Endothelial cell of umbilical vein (primary cell): ENCODE measurements around the gene PLA2G5. TPM values are rescaled to one million over a fixed set of nuclear protein-coding genes. Genes with fewer than 3 reads are reported as not detected.

ENCODE experiments used
- BruUV-seq: library from RNA; stranded (reverse); fragments of 400-500 nt; replicated peaks from 2 replicates; lab custom pipeline; 2021; lab: Mats Ljungman, UMichigan
- CTCF ChIA-PET: fragments of 300-600, 350-600 bp; sonication (Branson Sonifier 250); formaldehyde crosslinking; loops from one replicate; lab custom pipeline; 2021; ENCODE audit warnings: antibody characterized with exemption, inconsistent platforms; lab: Charles Lee
- POLR2A ChIA-PET: fragments of 300-600, 350-600 bp; sonication (Branson Sonifier 250); formaldehyde crosslinking; loops from one replicate; lab custom pipeline; 2021; ENCODE audit warnings: antibody characterized with exemption, inconsistent platforms; lab: Charles Lee
- DNase-seq: peaks from one replicate; pipeline ENCODE4 v3.0.0-alpha.2; 2011; ENCODE audit warnings: low read depth, low spot score
- FAIRE-seq: peaks from 2 replicates; lab custom pipeline; 2011; peaks lifted over from hg19 to GRCh38; lab: Jason Lieb, UNC
- H2AFZ ChIP-seq: 2 replicates; pipeline ENCODE4 v1.6.0; 2012; ENCODE audit warnings: low read depth, low read length, control low read depth, inconsistent platforms
- H3K27ac ChIP-seq: 2 replicates; pipeline ENCODE4 v1.5.1; 2011; ENCODE audit warnings: low read depth, mild to moderate bottlenecking, control low read depth, low read length, moderate library complexity; ENCODE audit not compliant: insufficient read depth
- H3K27me3 ChIP-seq, 2 experiments: 2 replicates each; pipeline versions ENCODE4 v1.6.0 to v1.6.1; 2011; ENCODE audit warnings: low read length in 2 of 2, mixed read lengths in 1 of 2; ENCODE audit not compliant: control insufficient read depth in 2 of 2, insufficient read depth in 2 of 2
- H3K36me3 ChIP-seq, 2 experiments: 2 replicates in 1 of 2; 3 replicates in 1 of 2; pipeline ENCODE4 v1.5.1; 2011; ENCODE audit warnings: low read length in 2 of 2, mild to moderate bottlenecking in 1 of 2, moderate library complexity in 1 of 2; ENCODE audit not compliant: control insufficient read depth in 2 of 2, insufficient read depth in 2 of 2; ENCODE audit errors: extremely low read depth in 1 of 2
- H3K4me1 ChIP-seq: 3 replicates; pipeline ENCODE4 v1.5.1; 2011; ENCODE audit warnings: mild to moderate bottlenecking, low read length; ENCODE audit not compliant: control insufficient read depth, insufficient read depth; ENCODE audit errors: extremely low read depth
- H3K4me2 ChIP-seq: 2 replicates; pipeline ENCODE4 v1.6.1; 2011; ENCODE audit warnings: low read length, control low read depth, mixed read lengths; ENCODE audit not compliant: insufficient read depth
- H3K4me3 ChIP-seq, 3 experiments: fragments of 200-600 bp in 1 of 3; sonication (generic), shearing (Covaris generic) in 1 of 3; replicated peaks in 1 of 3; 2 replicates each; pipeline ENCODE4 v1.5.1; 2011 to 2016; ENCODE audit warnings: control low read depth in 3 of 3, low read length in 3 of 3, mild to moderate bottlenecking in 2 of 3, inconsistent platforms in 1 of 3, low read depth in 1 of 3, moderate library complexity in 1 of 3; ENCODE audit not compliant: insufficient read depth in 1 of 3
- H3K79me2 ChIP-seq: 2 replicates; pipeline ENCODE4 v1.6.0; 2012; ENCODE audit warnings: low read length, inconsistent platforms; ENCODE audit not compliant: control insufficient read depth, insufficient read depth
- H3K9ac ChIP-seq: replicated peaks from 2 replicates; pipeline ENCODE3; 2011; ENCODE audit warnings: low read length, control low read depth; ENCODE audit not compliant: insufficient read depth; ENCODE audit errors: extremely low read depth
- H3K9me1 ChIP-seq: replicated peaks from 3 replicates; pipeline ENCODE4 v1.6.0; 2011; ENCODE audit warnings: mild to moderate bottlenecking, low read length; ENCODE audit not compliant: control insufficient read depth, insufficient read depth; ENCODE audit errors: extremely low read depth
- H3K9me3 ChIP-seq: replicated peaks from 2 replicates; pipeline ENCODE4 v1.5.1; 2012; ENCODE audit warnings: low read length, inconsistent platforms; ENCODE audit not compliant: control insufficient read depth, insufficient read depth
- H4K20me1 ChIP-seq: replicated peaks from 2 replicates; pipeline ENCODE3; 2011; ENCODE audit warnings: mild to moderate bottlenecking, low read length; ENCODE audit not compliant: control insufficient read depth, insufficient read depth; ENCODE audit errors: extremely low read depth
- CTCF ChIP-seq, 2 donors: IDR thresholded peaks; 1 replicate in 1 of 2; 2 replicates in 1 of 2; pipeline ENCODE4 v1.5.1; 2011; ENCODE audit warnings: low read length in 2 of 2, mild to moderate bottlenecking in 2 of 2, moderate library complexity in 2 of 2, control low read depth in 1 of 2, inconsistent platforms in 1 of 2, low read depth in 1 of 2; ENCODE audit not compliant: insufficient read depth in 1 of 2; ENCODE audit errors: extremely low read depth in 1 of 2
- EZH2 ChIP-seq: IDR thresholded peaks from 2 replicates; pipeline ENCODE4 v1.6.1; 2012; ENCODE audit warnings: borderline replicate concordance, low read depth, mild to moderate bottlenecking, moderate library complexity, low read length, inconsistent platforms; ENCODE audit not compliant: severe bottlenecking
- FOS ChIP-seq: IDR thresholded peaks from 2 replicates; pipeline ENCODE4 v1.6.1; 2011; ENCODE audit warnings: mild to moderate bottlenecking, low read length, moderate library complexity, borderline replicate concordance; ENCODE audit not compliant: insufficient read depth
- GATA2 ChIP-seq: IDR thresholded peaks from 2 replicates; pipeline ENCODE4 v1.7.0; 2011; ENCODE audit warnings: low read depth, mild to moderate bottlenecking, moderate library complexity, mixed read lengths, low read length; ENCODE audit not compliant: insufficient read length, insufficient read depth
- JUN ChIP-seq: IDR thresholded peaks from 2 replicates; pipeline ENCODE4 v1.6.1; 2011; ENCODE audit warnings: borderline replicate concordance, low read depth; ENCODE audit not compliant: insufficient read length, insufficient read depth
- MAX ChIP-seq: IDR thresholded peaks from 2 replicates; pipeline ENCODE4 v1.6.1; 2011; ENCODE audit not compliant: insufficient read depth, insufficient read length
- MYC ChIP-seq: IDR thresholded peaks from one replicate; pipeline ENCODE4 v1.6.1; 2011; ENCODE audit warnings: mild to moderate bottlenecking, low read depth, low read length
- POLR2A ChIP-seq: IDR thresholded peaks from 2 replicates; pipeline ENCODE4 v1.6.1; 2012; ENCODE audit warnings: low read depth, mild to moderate bottlenecking, control low read depth, low read length
- POLR2AphosphoS5 ChIP-seq: IDR thresholded peaks from 2 replicates; pipeline ENCODE4 v1.6.1; 2012; ENCODE audit warnings: low read depth, mild to moderate bottlenecking, control low read depth, low read length, moderate library complexity; ENCODE audit not compliant: insufficient read depth
- dilution Hi-C: fragments of 300-500 bp; cut with MboI; formaldehyde crosslinking; loops from one replicate; pipeline ENCODE4 v1.15.0; 2019; ENCODE audit warnings: low sequenced_read_pairs; ENCODE audit not compliant: extremely low pct_ligation_motif_present
- intact Hi-C: fragments of 100-400 bp; cut with micrococcal nuclease; formaldehyde crosslinking; loops from one replicate; pipeline ENCODE4 v1.10.0; 2022
- polyA plus RNA-seq, 4 experiments: library from polyadenylated mRNA; depleted of rRNA in 3 of 4; stranded (reverse) in 3 of 4; unstranded in 1 of 4; fragments of >200 nt; gene quantifications; 2 replicates each; pipeline versions ENCODE4 v1.2.1 to v1.2.3, GENCODE V29; 2011 to 2012; ENCODE audit warnings: missing spikeins in 1 of 4
- total RNA-seq: library from RNA; stranded (reverse); gene quantifications from 2 replicates; pipeline ENCODE4 v1.2.3, GENCODE V29; 2021

PLA2G5 gene
- total and polyA plus RNA-seq, 2 donors (not counting 3 experiments of a cell fraction or from before 2014, with no cell fraction given) = 0.06 TPM; not detected in 1

DNA sequence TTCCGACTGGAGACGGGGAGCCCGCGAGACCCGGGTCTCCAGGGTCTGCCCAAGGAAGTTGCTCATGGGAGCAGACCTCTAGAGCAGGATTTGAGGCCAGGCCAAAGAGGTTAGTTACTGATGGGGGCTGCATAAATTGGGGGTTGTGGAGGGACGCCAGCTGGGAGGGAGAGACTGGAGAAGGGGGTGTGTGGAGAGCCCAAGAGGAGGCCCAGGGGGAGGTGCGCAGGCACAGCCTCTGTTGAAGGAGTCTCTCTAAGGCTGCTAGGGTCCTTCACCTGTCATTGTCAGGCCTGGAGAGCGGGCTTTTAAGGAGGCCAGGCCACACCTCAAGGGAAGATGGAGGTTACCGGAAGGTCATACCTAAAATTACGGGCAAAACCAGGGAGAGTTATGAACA, 363 bp downstream of the PLA2G5 start:
- no peaks in the 10 kb centered on the region for H3K27me3 ChIP-seq
- TF ChIP-seq POLR2AphosphoS5 = no peak
- TF ChIP-seq MYC = no peak
- TF ChIP-seq EZH2 = no peak
- TF ChIP-seq POLR2A = no peak
- TF ChIP-seq MAX = no peak
- no peak for TF ChIP-seq JUN
- no peak for TF ChIP-seq GATA2
- TF ChIP-seq FOS = no peak
- DNase-seq (no peak), FAIRE-seq (no peak)
- H3K79me2 ChIP-seq = no peaks in the 10 kb centered on the region
- H3K27ac ChIP-seq = no peak overlapping the region
- POLR2A ChIA-PET = no interaction called here
- no peak overlapping the region for H2AFZ ChIP-seq
- H3K9ac ChIP-seq = no peak overlapping the region
- no peaks in the 10 kb centered on the region for H3K36me3 ChIP-seq
- intact Hi-C loops (no loop called here), dilution Hi-C loops (no loop called here)
- no peaks in the 10 kb centered on the region for H4K20me1 ChIP-seq
- no peak overlapping the region for H3K4me3 ChIP-seq
- H3K9me1 ChIP-seq = no peaks in the 10 kb centered on the region
- CTCF ChIA-PET = no interaction called here
- BruUV-seq = no TSS peak
- H3K4me2 ChIP-seq = no peak overlapping the region
- H3K9me3 ChIP-seq = no peaks in the 10 kb centered on the region
- H3K4me1 ChIP-seq = no peaks in the 10 kb centered on the region

GRCh38 chr1:20071416-20071815, 1.4 kb downstream of the PLA2G5 start:
- Histone ChIP-seq H2AFZ (no peak overlapping the region), H3K9me3 (no peaks in the 10 kb centered on the region), H3K4me1 (no peaks in the 10 kb centered on the region), H3K79me2 (no peaks in the 10 kb centered on the region), H3K9me1 (no peaks in the 10 kb centered on the region), H3K36me3 (no peaks in the 10 kb centered on the region), H3K27me3 (no peaks in the 10 kb centered on the region), H3K27ac (no peak overlapping the region), H3K9ac (no peak overlapping the region), H4K20me1 (no peaks in the 10 kb centered on the region), H3K4me2 (no peak overlapping the region), H3K4me3 (no peak overlapping the region)
- ChIA-PET CTCF (interaction anchor here (0.6 kb wide), 1 partner anchor 154 kb away, joined by 3 read pairs; no protein-coding TSS in a partner anchor), POLR2A (no interaction called here)
- no peak for DNase-seq
- dilution Hi-C loops = no loop called here
- intact Hi-C loops = no loop called here
- FAIRE-seq = no peak
- TF ChIP-seq JUN = no peak
- TF ChIP-seq POLR2AphosphoS5 = no peak
- TF ChIP-seq POLR2A = no peak
- TF ChIP-seq FOS = no peak
- TF ChIP-seq MYC = no peak
- no peak for TF ChIP-seq GATA2
- TF ChIP-seq MAX = no peak
- no peak for TF ChIP-seq CTCF (IDR thresholded peaks at IDR 0.05; ENCODE audit: extremely low read depth in 1 of 2, insufficient read depth in 1 of 2, low read depth in 1 of 2, low read length in 2 of 2)
- TF ChIP-seq EZH2 = no peak
- BruUV-seq = no TSS peak
